ENCODE data around the gene TBCEL.

TBCEL gene, protein sequence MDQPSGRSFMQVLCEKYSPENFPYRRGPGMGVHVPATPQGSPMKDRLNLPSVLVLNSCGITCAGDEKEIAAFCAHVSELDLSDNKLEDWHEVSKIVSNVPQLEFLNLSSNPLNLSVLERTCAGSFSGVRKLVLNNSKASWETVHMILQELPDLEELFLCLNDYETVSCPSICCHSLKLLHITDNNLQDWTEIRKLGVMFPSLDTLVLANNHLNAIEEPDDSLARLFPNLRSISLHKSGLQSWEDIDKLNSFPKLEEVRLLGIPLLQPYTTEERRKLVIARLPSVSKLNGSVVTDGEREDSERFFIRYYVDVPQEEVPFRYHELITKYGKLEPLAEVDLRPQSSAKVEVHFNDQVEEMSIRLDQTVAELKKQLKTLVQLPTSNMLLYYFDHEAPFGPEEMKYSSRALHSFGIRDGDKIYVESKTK

DNA sequence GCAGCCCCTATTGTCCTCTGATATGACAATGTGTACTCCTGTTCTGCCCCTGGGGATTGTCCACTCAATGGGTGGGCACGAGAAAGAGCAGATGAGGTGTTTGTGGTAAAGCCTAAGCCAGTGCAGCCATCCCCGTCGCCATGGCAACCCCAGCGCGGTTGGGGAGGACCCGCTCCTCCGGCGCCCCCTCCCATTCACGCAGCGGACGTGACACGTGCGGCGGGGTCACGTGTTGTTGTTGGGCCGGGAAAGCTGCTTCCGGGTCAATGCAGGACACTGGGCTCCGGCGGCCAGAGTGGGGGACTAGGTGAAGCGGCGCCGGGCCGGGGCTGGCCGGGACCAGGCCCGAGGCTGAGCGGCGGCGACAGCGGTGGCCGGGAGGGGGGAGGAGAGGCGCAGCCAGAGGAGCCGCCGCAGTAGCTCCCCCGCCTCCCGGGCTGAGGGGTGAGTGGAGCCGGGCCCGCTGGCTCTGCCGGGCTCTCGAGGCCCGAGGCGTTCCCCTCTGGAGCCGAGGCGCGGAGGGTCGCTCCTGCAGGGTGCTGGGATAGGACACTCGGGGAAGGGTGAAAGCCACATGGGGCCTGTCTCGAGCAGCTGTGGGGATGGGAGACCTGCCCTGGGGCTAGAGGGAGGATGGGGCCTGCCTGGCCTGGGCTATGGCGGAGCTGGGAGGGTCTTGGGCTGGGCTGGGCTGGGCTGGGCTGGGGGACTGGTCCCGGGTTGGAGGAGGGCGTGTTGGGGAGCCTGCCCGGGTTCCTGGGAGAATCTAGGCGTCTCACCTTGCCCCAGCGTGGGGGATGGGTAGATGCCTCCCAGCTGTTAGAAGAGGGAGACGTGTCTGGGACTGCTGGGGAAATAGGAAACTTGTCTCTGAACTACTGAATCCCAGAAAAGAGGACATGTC, at the start of gene TBCEL:
TBCEL (plus strand) TSS at position 255 of the 904 bp plus-strand sequence. CDS start 21,589 bp downstream, outside the sequence.
- Mint-ChIP-seq H3K27ac (peak within 1 kb of the TSS; percentile 88), H3K27me3 (peaks cover 2% of the 10 kb centered on the region), H3K4me3 (peak within 1 kb of the TSS; percentile 85), H3K4me1 (ENCODE audit: low read depth) (peaks cover 24% of the 10 kb centered on the region), H3K9me3 (ENCODE audit: low read depth) (no peaks in the 10 kb centered on the region), H3K36me3 (no peaks in the 10 kb centered on the region)

GRCh38 chr11:120974466-120974865, 49.4 kb upstream of the TBCEL start:
- no peaks in the 10 kb centered on the region for H3K9me3 Mint-ChIP-seq (ENCODE audit: low read depth)
- H3K4me3 Mint-ChIP-seq, result no peak overlapping the region
- no peaks in the 10 kb centered on the region for H3K36me3 Mint-ChIP-seq
- no peak overlapping the region for H3K27ac Mint-ChIP-seq
- H3K27me3 Mint-ChIP-seq, result peaks cover 11% of the 10 kb centered on the region
- H3K4me1 Mint-ChIP-seq (ENCODE audit: low read depth), result no peaks in the 10 kb centered on the region

DNA sequence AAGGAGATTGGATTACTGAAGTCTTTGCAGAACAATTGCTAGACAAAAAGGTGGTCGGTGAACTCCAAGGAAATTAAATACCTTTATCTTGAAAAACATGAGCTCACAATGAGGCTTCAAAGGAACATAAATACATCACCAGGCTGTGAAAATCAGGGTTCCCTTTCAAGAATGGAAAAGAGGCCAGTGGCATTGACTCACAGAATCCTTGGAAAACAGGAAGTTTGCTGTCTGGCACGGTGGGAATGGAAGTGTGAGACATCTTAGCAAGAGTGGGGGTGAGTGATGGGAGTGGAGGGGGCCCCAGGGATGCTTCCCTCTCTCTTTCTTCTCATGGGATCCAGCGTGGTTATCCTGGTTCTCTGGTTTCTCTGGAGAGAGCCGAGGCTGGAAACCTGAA, 48.9 kb upstream of the TBCEL start:
- no peak overlapping the region for H3K27ac Mint-ChIP-seq
- H3K27me3 Mint-ChIP-seq, result peaks cover 11% of the 10 kb centered on the region
- no peaks in the 10 kb centered on the region for H3K9me3 Mint-ChIP-seq (ENCODE audit: low read depth)
- no peaks in the 10 kb centered on the region for H3K4me1 Mint-ChIP-seq (ENCODE audit: low read depth)
- H3K4me3 Mint-ChIP-seq, result no peak overlapping the region
- no peaks in the 10 kb centered on the region for H3K36me3 Mint-ChIP-seq

DNA sequence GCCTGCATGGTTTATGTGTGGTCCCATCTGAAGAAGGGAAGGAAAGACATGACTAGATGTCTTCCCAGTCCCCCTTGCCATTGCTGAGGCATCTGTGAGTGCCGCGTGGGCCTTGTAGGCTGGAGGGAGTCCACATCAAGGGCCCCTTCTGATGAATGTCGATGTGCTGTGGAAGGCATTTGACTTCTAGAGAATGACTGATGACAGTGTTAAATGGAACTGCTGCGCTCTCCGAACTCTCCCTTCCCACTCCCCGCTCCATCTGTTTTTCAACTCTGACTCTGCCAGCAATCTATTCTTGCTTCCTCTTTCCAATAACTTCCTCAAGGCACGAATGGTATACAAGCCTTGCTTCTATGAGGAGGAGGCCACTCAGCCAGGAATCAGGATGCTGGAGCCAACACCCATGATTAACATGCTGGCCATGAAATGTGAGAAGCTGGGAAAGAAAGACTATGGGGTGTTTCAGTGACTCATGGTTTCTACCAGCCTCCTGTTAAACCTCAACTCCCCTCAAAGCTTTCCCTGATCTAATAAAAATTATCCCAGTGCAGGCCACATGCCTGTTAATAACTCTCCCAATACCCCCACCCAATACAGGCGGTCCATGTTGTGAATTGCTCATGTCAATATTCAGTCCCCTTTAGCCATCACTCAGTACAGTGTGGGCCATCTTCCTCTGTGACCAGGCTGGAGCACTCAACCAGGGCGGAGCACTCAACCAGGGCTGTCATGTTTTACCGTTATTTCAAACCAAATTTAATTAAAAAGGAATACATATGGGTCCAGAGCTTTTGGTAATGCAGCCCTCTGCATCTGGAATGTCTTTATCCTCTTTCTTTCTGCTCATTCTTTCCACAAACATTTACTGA, 46.4 kb upstream of the TBCEL start:
- peaks cover 18% of the 10 kb centered on the region for H3K27me3 Mint-ChIP-seq
- H3K27ac Mint-ChIP-seq, result no peak overlapping the region
- H3K4me3 Mint-ChIP-seq, result no peak overlapping the region
- H3K36me3 Mint-ChIP-seq, result no peaks in the 10 kb centered on the region
- no peaks in the 10 kb centered on the region for H3K4me1 Mint-ChIP-seq (ENCODE audit: low read depth)
- H3K9me3 Mint-ChIP-seq (ENCODE audit: low read depth), result no peaks in the 10 kb centered on the region

DNA sequence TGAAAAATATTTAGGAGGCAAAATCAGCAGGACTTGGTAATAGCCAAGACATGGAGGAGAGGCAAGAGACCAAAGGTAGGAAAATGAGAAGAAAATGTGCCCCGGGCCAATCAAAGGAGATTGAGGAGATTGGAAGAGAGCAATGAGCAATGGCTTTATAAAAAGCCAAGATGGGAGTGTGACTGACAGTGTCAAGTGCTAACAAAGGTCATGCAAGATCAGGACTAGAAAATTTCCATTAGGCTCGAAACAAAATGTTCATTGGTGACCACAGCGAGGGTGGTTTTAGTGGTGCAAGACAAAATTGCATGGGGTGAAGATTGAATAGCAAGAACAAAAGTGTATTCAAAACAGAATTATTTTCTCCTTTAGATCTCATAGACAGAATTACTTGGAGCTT, 45.2 kb upstream of the TBCEL start:
- H3K4me3 Mint-ChIP-seq, result no peak overlapping the region
- H3K27me3 Mint-ChIP-seq, result peaks cover 20% of the 10 kb centered on the region
- H3K27ac Mint-ChIP-seq, result no peak overlapping the region
- H3K9me3 Mint-ChIP-seq (ENCODE audit: low read depth), result no peaks in the 10 kb centered on the region
- H3K36me3 Mint-ChIP-seq, result no peaks in the 10 kb centered on the region
- H3K4me1 Mint-ChIP-seq (ENCODE audit: low read depth), result no peaks in the 10 kb centered on the region

GRCh38 chr11:120985718-120986569, 38.0 kb upstream of the TBCEL start:
- H3K27ac Mint-ChIP-seq, result no peak overlapping the region
- peaks cover 23% of the 10 kb centered on the region for H3K27me3 Mint-ChIP-seq
- peak overlapping the region; percentile 84 for H3K4me3 Mint-ChIP-seq
- no peaks in the 10 kb centered on the region for H3K9me3 Mint-ChIP-seq (ENCODE audit: low read depth)
- peaks cover 3% of the 10 kb centered on the region for H3K36me3 Mint-ChIP-seq
- peaks cover 9% of the 10 kb centered on the region for H3K4me1 Mint-ChIP-seq (ENCODE audit: low read depth)

GRCh38 chr11:120988603-120989002, 35.3 kb upstream of the TBCEL start:
- H3K27me3 Mint-ChIP-seq, result peaks cover 11% of the 10 kb centered on the region
- H3K9me3 Mint-ChIP-seq (ENCODE audit: low read depth), result no peaks in the 10 kb centered on the region
- no peak overlapping the region for H3K4me3 Mint-ChIP-seq
- H3K4me1 Mint-ChIP-seq (ENCODE audit: low read depth), result peaks cover 9% of the 10 kb centered on the region
- H3K36me3 Mint-ChIP-seq, result peaks cover 3% of the 10 kb centered on the region
- H3K27ac Mint-ChIP-seq, result no peak overlapping the region

DNA sequence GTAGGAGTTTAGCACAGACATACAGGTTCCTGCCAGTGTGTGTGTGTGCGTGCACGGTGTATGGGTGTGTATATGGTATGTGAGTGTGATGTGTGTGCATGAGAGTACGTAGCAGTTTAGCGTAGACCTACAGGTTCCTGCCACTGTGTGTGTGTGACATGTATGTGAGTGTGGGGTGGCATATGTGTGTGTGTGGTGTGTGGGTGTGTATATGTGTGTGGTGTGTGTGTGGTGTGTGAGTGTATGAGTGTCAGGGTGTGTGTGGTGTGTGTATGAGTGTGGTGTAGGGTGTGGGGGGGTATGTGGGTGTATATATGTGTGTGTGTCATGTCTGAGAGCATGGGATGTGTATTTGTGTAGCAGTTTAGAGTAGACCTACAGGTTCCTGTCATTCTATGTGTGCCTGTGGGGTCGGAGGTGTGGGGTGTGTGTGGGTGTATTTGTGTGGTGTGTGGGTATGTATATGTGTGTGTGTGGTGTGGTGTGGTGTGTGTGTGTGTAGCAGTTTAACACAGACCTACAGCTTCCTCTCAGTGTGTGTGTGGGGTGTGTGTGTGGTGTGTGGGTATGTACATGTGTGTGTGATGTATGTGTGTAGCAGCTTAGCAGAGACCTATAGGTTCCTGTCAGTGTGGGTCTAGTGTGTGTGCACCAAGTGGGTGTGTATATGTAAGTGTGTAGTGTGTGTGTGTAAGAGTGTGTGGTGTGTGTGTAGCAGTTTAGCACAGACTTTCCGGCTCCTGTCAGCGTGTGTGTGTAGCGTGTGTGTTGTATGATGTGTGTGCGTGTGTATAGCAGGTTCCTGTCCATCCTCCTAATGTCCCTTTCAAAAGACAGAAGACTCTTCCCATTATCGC, 31.8 kb upstream of the TBCEL start:
- Mint-ChIP-seq H3K4me1 (ENCODE audit: low read depth) (no peaks in the 10 kb centered on the region), H3K27me3 (peaks cover 4% of the 10 kb centered on the region), H3K4me3 (no peak overlapping the region), H3K27ac (no peak overlapping the region), H3K9me3 (ENCODE audit: low read depth) (no peaks in the 10 kb centered on the region), H3K36me3 (no peaks in the 10 kb centered on the region)

DNA sequence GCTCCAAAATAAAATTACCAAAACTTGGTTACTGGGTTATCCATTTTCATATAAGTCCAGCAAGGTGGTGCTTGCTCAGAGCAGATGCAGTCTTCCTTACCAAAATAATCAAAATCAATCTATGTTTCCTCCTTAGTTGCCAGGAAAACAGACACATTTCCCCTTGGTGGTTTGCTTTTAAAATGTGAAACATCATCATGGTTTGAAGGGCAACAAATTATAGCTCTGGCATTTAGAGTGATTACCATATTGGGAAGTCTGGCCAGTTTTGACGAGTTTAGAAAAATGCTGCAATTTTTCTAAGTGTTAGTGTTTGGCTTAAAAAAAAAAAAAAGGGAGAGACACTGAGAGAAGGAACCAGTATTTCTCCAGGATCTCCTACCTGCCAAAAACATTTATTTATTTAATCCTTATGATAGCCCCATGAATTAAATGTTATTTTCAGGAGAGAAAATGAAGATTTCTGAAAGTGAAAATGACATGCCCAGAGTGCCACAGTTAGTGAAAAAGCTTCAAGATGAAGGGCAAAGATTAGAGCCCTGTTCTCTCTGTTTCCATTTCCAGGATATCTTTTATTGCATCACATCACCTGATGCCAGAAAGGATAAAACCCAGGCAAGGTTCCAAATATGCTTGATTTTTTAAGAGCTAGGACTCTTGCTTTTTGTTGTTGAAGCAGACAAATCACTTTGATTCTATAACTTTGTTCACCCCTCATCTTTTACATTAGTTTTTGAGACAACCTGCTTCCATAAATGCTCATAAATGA, 29.6 kb upstream of the TBCEL start:
- Mint-ChIP-seq H3K36me3 (no peaks in the 10 kb centered on the region), H3K4me1 (ENCODE audit: low read depth) (no peaks in the 10 kb centered on the region), H3K27ac (no peak overlapping the region), H3K9me3 (ENCODE audit: low read depth) (no peaks in the 10 kb centered on the region), H3K4me3 (no peak overlapping the region), H3K27me3 (peaks cover 4% of the 10 kb centered on the region)

DNA sequence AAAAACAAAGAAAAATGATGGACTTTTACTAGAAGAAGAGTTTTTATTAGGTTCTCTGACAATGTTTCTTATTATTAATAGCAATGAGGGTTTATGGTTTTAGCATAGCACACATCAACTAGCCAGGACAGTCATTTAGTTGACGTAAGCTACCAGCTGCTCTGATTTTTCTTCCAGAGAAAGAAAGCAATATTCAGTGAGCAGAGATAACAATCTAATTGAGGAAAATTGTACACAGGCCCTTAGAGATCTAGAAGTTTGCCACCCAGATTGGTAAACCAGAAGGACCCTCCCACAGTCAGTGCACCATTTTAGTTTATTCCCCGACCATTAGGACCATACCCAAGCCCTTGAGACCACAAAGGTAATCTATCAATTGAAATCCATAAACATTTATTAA, 28.7 kb upstream of the TBCEL start:
- no peak overlapping the region for H3K4me3 Mint-ChIP-seq
- peaks cover 4% of the 10 kb centered on the region for H3K27me3 Mint-ChIP-seq
- H3K27ac Mint-ChIP-seq, result no peak overlapping the region

GRCh38 chr11:120996973-120997372, 26.9 kb upstream of the TBCEL start:
- Mint-ChIP-seq H3K27ac (no peak overlapping the region), H3K4me1 (ENCODE audit: low read depth) (no peaks in the 10 kb centered on the region), H3K27me3 (peaks cover 7% of the 10 kb centered on the region), H3K4me3 (no peak overlapping the region), H3K9me3 (ENCODE audit: low read depth) (no peaks in the 10 kb centered on the region), H3K36me3 (no peaks in the 10 kb centered on the region)

More for the DNA sequence above, 28.7 kb upstream of the TBCEL start:
- H3K36me3 Mint-ChIP-seq, result no peaks in the 10 kb centered on the region
- no peaks in the 10 kb centered on the region for H3K9me3 Mint-ChIP-seq (ENCODE audit: low read depth)
- no peaks in the 10 kb centered on the region for H3K4me1 Mint-ChIP-seq (ENCODE audit: low read depth)

GRCh38 chr11:120998581-120998980, 25.3 kb upstream of the TBCEL start:
- no peak overlapping the region for H3K27ac Mint-ChIP-seq
- H3K9me3 Mint-ChIP-seq (ENCODE audit: low read depth), result no peaks in the 10 kb centered on the region
- no peak overlapping the region for H3K4me3 Mint-ChIP-seq
- peaks cover 9% of the 10 kb centered on the region for H3K27me3 Mint-ChIP-seq
- H3K4me1 Mint-ChIP-seq (ENCODE audit: low read depth), result no peaks in the 10 kb centered on the region
- no peaks in the 10 kb centered on the region for H3K36me3 Mint-ChIP-seq

Measured in activated naive CD8-positive, alpha-beta T cell (primary cell).